Gastroesophageal sphincter (tissue), 4 donors: ENCODE measurements around the gene CCDC74B. TPM values are rescaled to one million over a fixed set of nuclear protein-coding genes. Genes with fewer than 3 reads are reported as not detected.
"Not testable (repeated sequence)": the region's sequence is repeated elsewhere in the genome, so short reads cannot be mapped to it uniquely, and the experiment has no call there.

Experiments used
- ATAC-seq: fragments of 150-250 bp; one replicate; pipeline ENCODE4 v1.9.1; 2016; ENCODE audit warnings: mild to moderate bottlenecking, moderate library complexity
- H3K27ac ChIP-seq, 4 donors: fragments of 200-600 bp; sonication (generic) in 3 of 4; 1 replicate in 3 of 4; 2 replicates in 1 of 4; pipeline ENCODE4 v1.5.1; 2016 to 2019
- H3K27me3 ChIP-seq: fragments of 200-600 bp; sonication (generic); one replicate; pipeline ENCODE4 v1.5.1; 2019
- H3K36me3 ChIP-seq, 2 donors: fragments of 200-600 bp; sonication (generic); one replicate each; pipeline ENCODE4 v1.5.1; 2019; ENCODE audit warnings: control low read depth in 1 of 2
- H3K4me1 ChIP-seq, 3 donors: fragments of 200-600 bp; sonication (generic); 1 replicate in 2 of 3; 2 replicates in 1 of 3; pipeline ENCODE4 v1.5.1; 2016 to 2019; ENCODE audit warnings: control low read depth in 2 of 3
- H3K4me3 ChIP-seq, 2 donors: fragments of 200-600 bp; sonication (generic); one replicate each; pipeline ENCODE4 v1.5.1; 2019; ENCODE audit warnings: mild to moderate bottlenecking in 1 of 2, moderate library complexity in 1 of 2
- H3K9me3 ChIP-seq, 3 donors: fragments of 200-600 bp; sonication (generic); one replicate each; pipeline ENCODE4 v1.5.1; 2017 to 2019; ENCODE audit warnings: control low read depth in 2 of 3
- EP300 ChIP-seq: sonication (generic); formaldehyde crosslinking; IDR thresholded peaks from one replicate; pipeline ENCODE4 v1.6.1; 2017; ENCODE audit warnings: antibody characterized with exemption, mild to moderate bottlenecking
- POLR2A ChIP-seq, 2 donors: fragments of 450-650 bp; IDR thresholded peaks; one replicate each; pipeline ENCODE4 v1.6.1; 2017; ENCODE audit warnings: antibody characterized with exemption in 2 of 2, mild to moderate bottlenecking in 2 of 2, moderate library complexity in 1 of 2
- POLR2AphosphoS5 ChIP-seq: sonication (generic); formaldehyde crosslinking; IDR thresholded peaks from one replicate; pipeline ENCODE4 v1.6.1; 2017; ENCODE audit warnings: antibody characterized with exemption
- WGBS, 2 donors: methylation state at CpG; one replicate each; pipeline ENCODE4 v1.1.5; 2018; ENCODE audit warnings: low coverage in 1 of 2; 5-methylcytosine and 5-hydroxymethylcytosine counted together
- total RNA-seq, 4 donors: library from RNA; depleted of rRNA; stranded (reverse); fragments of >200 nt; gene quantifications; one replicate each; pipeline ENCODE4 v1.1.0, GENCODE V29; 2016
- TF ChIP-seq, protein P1 (sequence below), 4 experiments: fragments of 200-600 bp in 2 of 4; fragments of 450-650 bp in 2 of 4; sonication (generic) in 1 of 4; IDR thresholded peaks; one replicate each; pipeline ENCODE4 v1.5.1; 2017 to 2019; ENCODE audit warnings: antibody characterized with exemption in 4 of 4, mild to moderate bottlenecking in 2 of 4, moderate library complexity in 2 of 4

Gene CCDC74B
- total RNA-seq, 4 donors from 2014 or later, result 2.0 to 5.1 (median 4.3) TPM

DNA sequence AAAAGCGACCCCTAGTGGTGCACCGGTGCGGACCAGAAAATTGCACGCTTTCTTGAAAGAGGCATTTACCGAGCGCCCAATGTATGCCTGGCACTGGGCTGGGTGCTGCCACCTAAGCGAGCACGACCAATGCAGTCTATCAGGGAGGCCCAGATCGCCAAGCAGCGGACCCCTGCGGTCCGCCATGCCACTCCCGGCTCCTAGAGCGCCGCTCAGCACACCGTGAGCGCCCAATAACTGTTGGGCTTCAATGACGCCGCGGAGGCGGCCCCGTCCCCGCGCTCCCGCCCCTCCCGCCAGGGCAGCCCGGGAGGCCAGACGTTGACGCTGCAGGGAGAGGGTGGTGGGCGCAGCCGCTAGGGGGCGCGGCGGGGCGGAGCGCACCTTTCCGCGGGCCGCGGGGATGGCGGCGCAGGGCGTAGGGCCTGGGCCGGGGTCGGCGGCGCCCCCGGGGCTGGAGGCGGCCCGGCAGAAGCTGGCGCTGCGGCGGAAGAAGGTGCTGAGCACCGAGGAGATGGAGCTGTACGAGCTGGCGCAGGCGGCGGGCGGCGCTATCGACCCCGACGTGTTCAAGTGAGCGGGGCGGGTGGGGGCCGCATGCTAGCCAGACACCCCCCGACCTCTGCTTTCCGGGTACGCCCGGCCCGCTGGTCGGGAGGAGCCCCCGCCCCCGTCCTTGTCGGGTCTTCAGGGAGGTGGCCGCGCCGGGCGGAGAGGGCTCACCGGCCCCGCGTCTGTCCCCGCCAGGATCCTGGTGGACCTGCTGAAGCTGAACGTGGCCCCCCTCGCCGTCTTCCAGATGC is 37.2 kb upstream of the CCDC74B start, which contains the start of gene MZT2B:
Gene MZT2B, plus strand, starts transcription at position 383 of the 803 bp plus-strand sequence. Its CDS starts 21 bp downstream, at position 404.
- Histone ChIP-seq H3K4me1 (peaks cover 0 to 42% (median 19%) of the 10 kb centered on the region in 3 donors), H3K27ac (peak within 1 kb of the TSS; percentile 79 to 96 (median 95)), H3K36me3 (peaks cover 0 to 22% of the 10 kb centered on the region in 2 donors), H3K4me3 (peak within 1 kb of the TSS; percentile 71 to 93)
- H3K9me3 ChIP-seq, H3K27me3 ChIP-seq: not testable (repeated sequence)
- WGBS, 2 donors, result no CpG with 5 or more reads among the region's 86 CpGs
- peak; percentile 92 for ATAC-seq
- TF ChIP-seq POLR2A (IDR thresholded peaks at IDR 0.05) (peak; percentile 63 to 64), POLR2AphosphoS5 (peak; percentile 27)
- TF ChIP-seq, protein P1, sequence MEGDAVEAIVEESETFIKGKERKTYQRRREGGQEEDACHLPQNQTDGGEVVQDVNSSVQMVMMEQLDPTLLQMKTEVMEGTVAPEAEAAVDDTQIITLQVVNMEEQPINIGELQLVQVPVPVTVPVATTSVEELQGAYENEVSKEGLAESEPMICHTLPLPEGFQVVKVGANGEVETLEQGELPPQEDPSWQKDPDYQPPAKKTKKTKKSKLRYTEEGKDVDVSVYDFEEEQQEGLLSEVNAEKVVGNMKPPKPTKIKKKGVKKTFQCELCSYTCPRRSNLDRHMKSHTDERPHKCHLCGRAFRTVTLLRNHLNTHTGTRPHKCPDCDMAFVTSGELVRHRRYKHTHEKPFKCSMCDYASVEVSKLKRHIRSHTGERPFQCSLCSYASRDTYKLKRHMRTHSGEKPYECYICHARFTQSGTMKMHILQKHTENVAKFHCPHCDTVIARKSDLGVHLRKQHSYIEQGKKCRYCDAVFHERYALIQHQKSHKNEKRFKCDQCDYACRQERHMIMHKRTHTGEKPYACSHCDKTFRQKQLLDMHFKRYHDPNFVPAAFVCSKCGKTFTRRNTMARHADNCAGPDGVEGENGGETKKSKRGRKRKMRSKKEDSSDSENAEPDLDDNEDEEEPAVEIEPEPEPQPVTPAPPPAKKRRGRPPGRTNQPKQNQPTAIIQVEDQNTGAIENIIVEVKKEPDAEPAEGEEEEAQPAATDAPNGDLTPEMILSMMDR (IDR thresholded peaks at IDR 0.05), result peak in 3 of 4 experiments; percentile 80 to 92 (median 91)

DNA sequence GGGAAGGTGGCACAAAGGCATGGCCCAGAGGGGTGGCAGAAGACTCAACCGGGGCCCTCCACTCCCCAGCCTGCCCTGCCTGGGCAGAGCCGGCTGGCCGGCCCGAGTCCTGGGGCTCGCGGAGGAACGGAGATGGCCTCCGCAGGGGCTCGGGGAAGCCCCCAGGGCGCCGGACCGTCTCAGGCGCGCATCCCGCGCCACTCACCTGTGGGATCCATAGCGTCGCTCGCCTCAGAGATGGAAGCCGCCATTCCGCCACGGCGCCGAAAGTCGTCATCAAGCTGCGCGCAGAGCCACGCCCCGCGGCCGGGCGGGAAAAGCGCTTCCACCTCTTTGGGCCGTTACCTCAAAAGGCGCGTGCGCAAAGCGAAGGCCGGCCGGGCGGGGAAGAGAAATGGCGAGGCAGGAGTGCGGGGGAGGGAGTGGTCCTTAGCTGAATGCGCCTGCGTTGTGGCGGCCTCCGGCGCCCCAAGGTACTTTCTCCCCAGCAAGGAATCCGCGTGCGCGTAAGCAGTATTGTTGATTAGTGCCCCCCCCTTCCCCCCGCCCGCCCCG is 36.5 kb upstream of the CCDC74B start, which contains the start of gene SMPD4:
Gene SMPD4, minus strand, starts transcription at position 278 of the 555 bp plus-strand sequence. CDS start 5,010 bp downstream, outside the sequence.
- Histone ChIP-seq H3K36me3 (peaks cover 0 to 27% of the 10 kb centered on the region in 2 donors), H3K9me3 (no peaks in the 10 kb centered on the region), H3K27ac (peak within 1 kb of the TSS; percentile 79 to 96 (median 95)), H3K4me1 (peaks cover 0 to 42% (median 19%) of the 10 kb centered on the region in 3 donors), H3K27me3 (no peaks in the 10 kb centered on the region), H3K4me3 (peak within 1 kb of the TSS; percentile 71 to 93)
- TF ChIP-seq POLR2A (IDR thresholded peaks at IDR 0.05) (peak; percentile 30 to 37), EP300 (no peak), POLR2AphosphoS5 (peak; percentile 83)
- peak; percentile 95 for ATAC-seq
- no CpG with 5 or more reads among the region's 55 CpGs for WGBS, 2 donors

DNA sequence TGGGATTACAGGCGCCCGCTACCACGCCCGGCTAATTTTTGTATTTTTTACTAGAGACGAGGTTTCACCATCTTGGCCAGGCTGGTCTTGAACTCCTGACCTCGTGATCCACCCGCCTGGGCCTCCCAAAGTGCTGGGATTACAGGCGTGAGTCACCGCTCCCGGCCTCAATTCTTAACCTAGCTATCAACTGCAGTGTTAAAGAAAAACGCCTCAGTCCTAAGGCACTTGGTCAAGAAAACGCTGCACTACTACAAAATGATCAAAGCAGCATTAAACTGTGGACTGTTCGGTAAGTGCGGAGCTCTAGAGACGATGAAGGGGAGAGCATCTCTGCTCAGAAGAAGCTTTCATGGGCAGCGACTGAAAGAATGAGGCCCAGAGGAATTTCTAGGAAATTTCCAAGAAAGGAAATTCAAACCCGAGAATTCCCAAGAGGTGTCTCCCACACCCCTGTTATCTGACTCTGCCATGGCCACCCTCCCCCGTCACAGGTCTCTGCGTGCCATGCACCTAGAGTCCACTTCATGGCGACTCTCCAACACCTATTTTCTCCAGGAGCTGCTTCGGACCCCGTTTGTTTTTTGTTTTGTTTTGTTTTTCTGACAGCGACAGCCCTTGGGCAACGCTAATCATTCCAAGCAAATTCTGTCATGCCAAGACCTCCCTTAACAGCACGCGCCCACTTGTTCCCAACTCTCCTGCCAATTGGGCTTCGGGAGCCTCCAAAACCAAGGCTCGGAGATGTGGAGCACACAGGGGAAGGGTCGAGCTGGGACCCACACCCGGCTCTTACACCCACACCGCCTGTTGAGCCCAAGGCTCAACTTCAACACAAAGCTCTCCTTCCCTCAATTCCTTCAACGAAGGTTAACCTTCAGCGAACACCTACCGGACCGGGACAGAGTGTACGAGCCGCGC is 35.8 kb upstream of the CCDC74B start:
- Histone ChIP-seq H3K4me1 (peaks cover 0 to 42% (median 19%) of the 10 kb centered on the region in 3 donors), H3K4me3 (peak overlapping the region; percentile 71 to 93), H3K36me3 (peaks cover 0 to 32% of the 10 kb centered on the region in 2 donors), H3K27ac (peak overlapping the region; percentile 79 to 96 (median 95))
- H3K27me3 ChIP-seq, ATAC-seq, H3K9me3 ChIP-seq: not testable (repeated sequence)
- 12 to 21% methylated on average over 11 to 13 of the region's 38 CpGs for WGBS, 2 donors

DNA sequence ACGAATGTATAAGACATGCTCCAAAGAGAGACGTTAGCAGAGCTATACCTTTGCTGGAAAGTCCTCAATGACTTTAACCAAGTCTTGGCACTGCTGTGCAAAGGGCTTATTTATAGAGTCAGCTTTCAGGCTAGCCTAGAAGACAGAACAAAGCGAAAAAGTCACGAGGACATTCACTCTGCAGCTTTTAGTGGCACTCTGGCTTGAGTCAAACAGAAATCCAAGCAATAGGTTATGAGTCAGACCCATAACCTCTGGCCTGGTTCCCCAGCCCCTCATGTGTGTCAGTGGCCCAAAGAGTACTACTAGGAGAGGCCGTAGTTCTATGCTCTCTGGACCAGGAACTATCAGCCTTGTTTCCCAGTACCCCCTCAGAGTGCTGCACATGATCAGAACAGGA is 30.0 kb upstream of the CCDC74B start:
- not testable (repeated sequence) for H3K4me3 ChIP-seq, ATAC-seq, H3K27ac ChIP-seq, H3K9me3 ChIP-seq, H3K27me3 ChIP-seq
- H3K4me1 ChIP-seq, result peaks cover 0 to 11% (median 0%) of the 10 kb centered on the region in 3 donors
- H3K36me3 ChIP-seq, result peaks cover 0 to 82% of the 10 kb centered on the region in 2 donors
- 87 to 88% methylated on average over 3 to 4 of the region's 5 CpGs for WGBS, 2 donors

DNA sequence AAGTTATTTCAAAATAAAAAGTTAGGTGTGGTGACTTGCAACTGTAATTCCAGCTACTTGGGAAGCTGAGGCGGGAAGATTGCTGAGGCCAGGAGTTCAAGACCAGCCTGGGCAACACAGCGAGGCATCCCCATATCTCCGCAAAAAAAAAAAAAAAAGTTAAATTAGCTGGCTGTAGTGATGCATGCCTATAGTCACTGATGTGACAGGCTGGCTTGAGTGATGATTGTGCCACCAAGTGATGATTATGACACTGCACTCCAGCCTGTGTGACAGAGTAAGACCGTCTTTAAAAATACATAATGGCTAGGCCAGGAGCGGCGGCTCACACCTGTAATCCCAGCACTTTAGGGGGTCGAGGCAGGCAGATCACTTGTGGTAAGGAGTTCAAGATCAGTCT is 25.0 kb upstream of the CCDC74B start:
- Histone ChIP-seq H3K4me3 (no peak overlapping the region), H3K4me1 (no peaks in the 10 kb centered on the region), H3K9me3 (no peaks in the 10 kb centered on the region), H3K36me3 (peaks cover 0 to 100% of the 10 kb centered on the region in 2 donors), H3K27ac (no peak overlapping the region), H3K27me3 (no peaks in the 10 kb centered on the region)
- WGBS, 2 donors, result 82 to 100% methylated on average over 2 to 5 of the region's 7 CpGs
- TF ChIP-seq EP300 (no peak), POLR2AphosphoS5 (no peak)
- TF ChIP-seq, protein P1 (IDR thresholded peaks at IDR 0.05), result no peak
- ATAC-seq, result no peak

DNA sequence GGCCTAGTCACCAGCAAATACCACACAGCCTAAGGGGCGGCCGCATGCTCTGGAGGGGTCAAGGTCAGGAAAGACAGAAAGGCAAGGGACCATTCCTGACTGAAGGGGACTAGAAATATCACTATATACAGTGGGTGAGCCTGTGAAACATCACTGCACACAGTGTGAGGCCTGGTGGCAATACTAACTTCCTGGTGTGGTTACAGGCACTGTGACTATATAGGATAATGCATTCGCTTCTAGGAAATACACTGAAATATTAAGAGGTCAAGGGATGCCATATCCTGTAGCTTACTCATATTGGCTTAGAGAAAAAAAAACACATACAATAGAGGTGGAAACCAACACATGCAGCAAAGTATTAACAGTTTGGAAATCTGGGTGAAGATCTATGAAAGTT is 24.3 kb upstream of the CCDC74B start:
- 100% methylated on average over 1 of the region's 3 CpGs for WGBS, 2 donors
- ATAC-seq, H3K27ac ChIP-seq, H3K9me3 ChIP-seq, H3K4me1 ChIP-seq, H3K27me3 ChIP-seq, H3K4me3 ChIP-seq: not testable (repeated sequence)
- peaks cover 0 to 100% of the 10 kb centered on the region in 2 donors for H3K36me3 ChIP-seq

DNA sequence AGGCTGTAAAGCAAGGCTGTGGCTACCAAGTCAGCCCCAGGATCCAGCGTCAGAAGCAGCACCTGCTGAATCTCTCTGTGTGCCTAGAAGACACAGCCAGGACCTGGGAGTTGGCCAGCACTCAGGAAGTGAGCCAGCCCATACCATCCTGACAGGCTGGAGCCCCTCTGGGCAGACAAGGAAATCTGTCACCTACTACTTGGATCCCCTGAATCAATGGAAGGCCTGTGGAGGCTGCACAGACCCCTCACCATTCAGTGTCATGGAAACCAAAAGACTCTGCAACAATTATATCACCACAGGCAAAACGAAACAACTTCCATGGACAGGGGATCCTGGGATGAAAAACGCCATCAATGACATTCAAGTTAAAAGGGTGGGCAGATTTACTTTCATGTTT is 21.7 kb upstream of the CCDC74B start:
- H3K9me3 ChIP-seq, ATAC-seq: not testable (repeated sequence)
- 74% methylated on average over 2 of the region's 3 CpGs; no CpG with 5 or more reads in 1 of the 2 donors for WGBS, 2 donors

More for the DNA sequence above, 21.7 kb upstream of the CCDC74B start:
- H3K27ac ChIP-seq, H3K4me3 ChIP-seq, H3K27me3 ChIP-seq, H3K4me1 ChIP-seq: not testable (repeated sequence)
- H3K36me3 ChIP-seq, result peaks cover 0 to 99% of the 10 kb centered on the region in 2 donors
